Endothelial cell of umbilical vein (primary cell): ENCODE data around the gene TIPRL. TPM values are rescaled to one million over a fixed set of nuclear protein-coding genes. Genes with fewer than 3 reads are reported as not detected.

Experiments used
- BruUV-seq: library from RNA; stranded (reverse); fragments of 400-500 nt; replicated peaks from 2 replicates; lab custom pipeline; 2021; lab: Mats Ljungman, UMichigan
- CTCF ChIA-PET: fragments of 300-600, 350-600 bp; sonication (Branson Sonifier 250); formaldehyde crosslinking; loops from one replicate; lab custom pipeline; 2021; ENCODE audit warnings: antibody characterized with exemption, inconsistent platforms; lab: Charles Lee
- POLR2A ChIA-PET: fragments of 300-600, 350-600 bp; sonication (Branson Sonifier 250); formaldehyde crosslinking; loops from one replicate; lab custom pipeline; 2021; ENCODE audit warnings: antibody characterized with exemption, inconsistent platforms; lab: Charles Lee
- DNase-seq: peaks from one replicate; pipeline ENCODE4 v3.0.0-alpha.2; 2011; ENCODE audit warnings: low read depth, low spot score
- FAIRE-seq: peaks from 2 replicates; lab custom pipeline; 2011; peaks lifted over from hg19 to GRCh38; lab: Jason Lieb, UNC
- H2AFZ ChIP-seq: 2 replicates; pipeline ENCODE4 v1.6.0; 2012; ENCODE audit warnings: low read depth, low read length, control low read depth, inconsistent platforms
- H3K27ac ChIP-seq: 2 replicates; pipeline ENCODE4 v1.5.1; 2011; ENCODE audit warnings: low read depth, mild to moderate bottlenecking, control low read depth, low read length, moderate library complexity; ENCODE audit not compliant: insufficient read depth
- H3K27me3 ChIP-seq, 2 experiments: 2 replicates each; pipeline versions ENCODE4 v1.6.0 to v1.6.1; 2011; ENCODE audit warnings: low read length in 2 of 2, mixed read lengths in 1 of 2; ENCODE audit not compliant: control insufficient read depth in 2 of 2, insufficient read depth in 2 of 2
- H3K36me3 ChIP-seq, 2 experiments: 2 replicates in 1 of 2; 3 replicates in 1 of 2; pipeline ENCODE4 v1.5.1; 2011; ENCODE audit warnings: low read length in 2 of 2, mild to moderate bottlenecking in 1 of 2, moderate library complexity in 1 of 2; ENCODE audit not compliant: control insufficient read depth in 2 of 2, insufficient read depth in 2 of 2; ENCODE audit errors: extremely low read depth in 1 of 2
- H3K4me1 ChIP-seq: 3 replicates; pipeline ENCODE4 v1.5.1; 2011; ENCODE audit warnings: mild to moderate bottlenecking, low read length; ENCODE audit not compliant: control insufficient read depth, insufficient read depth; ENCODE audit errors: extremely low read depth
- H3K4me2 ChIP-seq: 2 replicates; pipeline ENCODE4 v1.6.1; 2011; ENCODE audit warnings: low read length, control low read depth, mixed read lengths; ENCODE audit not compliant: insufficient read depth
- H3K4me3 ChIP-seq, 3 experiments: fragments of 200-600 bp in 1 of 3; sonication (generic), shearing (Covaris generic) in 1 of 3; replicated peaks in 1 of 3; 2 replicates each; pipeline ENCODE4 v1.5.1; 2011 to 2016; ENCODE audit warnings: control low read depth in 3 of 3, low read length in 3 of 3, mild to moderate bottlenecking in 2 of 3, inconsistent platforms in 1 of 3, low read depth in 1 of 3, moderate library complexity in 1 of 3; ENCODE audit not compliant: insufficient read depth in 1 of 3
- H3K79me2 ChIP-seq: 2 replicates; pipeline ENCODE4 v1.6.0; 2012; ENCODE audit warnings: low read length, inconsistent platforms; ENCODE audit not compliant: control insufficient read depth, insufficient read depth
- H3K9ac ChIP-seq: replicated peaks from 2 replicates; pipeline ENCODE3; 2011; ENCODE audit warnings: low read length, control low read depth; ENCODE audit not compliant: insufficient read depth; ENCODE audit errors: extremely low read depth
- H3K9me1 ChIP-seq: replicated peaks from 3 replicates; pipeline ENCODE4 v1.6.0; 2011; ENCODE audit warnings: mild to moderate bottlenecking, low read length; ENCODE audit not compliant: control insufficient read depth, insufficient read depth; ENCODE audit errors: extremely low read depth
- H3K9me3 ChIP-seq: replicated peaks from 2 replicates; pipeline ENCODE4 v1.5.1; 2012; ENCODE audit warnings: low read length, inconsistent platforms; ENCODE audit not compliant: control insufficient read depth, insufficient read depth
- H4K20me1 ChIP-seq: replicated peaks from 2 replicates; pipeline ENCODE3; 2011; ENCODE audit warnings: mild to moderate bottlenecking, low read length; ENCODE audit not compliant: control insufficient read depth, insufficient read depth; ENCODE audit errors: extremely low read depth
- CTCF ChIP-seq, 2 donors: IDR thresholded peaks; 1 replicate in 1 of 2; 2 replicates in 1 of 2; pipeline ENCODE4 v1.5.1; 2011; ENCODE audit warnings: low read length in 2 of 2, mild to moderate bottlenecking in 2 of 2, moderate library complexity in 2 of 2, control low read depth in 1 of 2, inconsistent platforms in 1 of 2, low read depth in 1 of 2; ENCODE audit not compliant: insufficient read depth in 1 of 2; ENCODE audit errors: extremely low read depth in 1 of 2
- EZH2 ChIP-seq: IDR thresholded peaks from 2 replicates; pipeline ENCODE4 v1.6.1; 2012; ENCODE audit warnings: borderline replicate concordance, low read depth, mild to moderate bottlenecking, moderate library complexity, low read length, inconsistent platforms; ENCODE audit not compliant: severe bottlenecking
- FOS ChIP-seq: IDR thresholded peaks from 2 replicates; pipeline ENCODE4 v1.6.1; 2011; ENCODE audit warnings: mild to moderate bottlenecking, low read length, moderate library complexity, borderline replicate concordance; ENCODE audit not compliant: insufficient read depth
- GATA2 ChIP-seq: IDR thresholded peaks from 2 replicates; pipeline ENCODE4 v1.7.0; 2011; ENCODE audit warnings: low read depth, mild to moderate bottlenecking, moderate library complexity, mixed read lengths, low read length; ENCODE audit not compliant: insufficient read length, insufficient read depth
- JUN ChIP-seq: IDR thresholded peaks from 2 replicates; pipeline ENCODE4 v1.6.1; 2011; ENCODE audit warnings: borderline replicate concordance, low read depth; ENCODE audit not compliant: insufficient read length, insufficient read depth
- MAX ChIP-seq: IDR thresholded peaks from 2 replicates; pipeline ENCODE4 v1.6.1; 2011; ENCODE audit not compliant: insufficient read depth, insufficient read length
- MYC ChIP-seq: IDR thresholded peaks from one replicate; pipeline ENCODE4 v1.6.1; 2011; ENCODE audit warnings: mild to moderate bottlenecking, low read depth, low read length
- POLR2A ChIP-seq: IDR thresholded peaks from 2 replicates; pipeline ENCODE4 v1.6.1; 2012; ENCODE audit warnings: low read depth, mild to moderate bottlenecking, control low read depth, low read length
- POLR2AphosphoS5 ChIP-seq: IDR thresholded peaks from 2 replicates; pipeline ENCODE4 v1.6.1; 2012; ENCODE audit warnings: low read depth, mild to moderate bottlenecking, control low read depth, low read length, moderate library complexity; ENCODE audit not compliant: insufficient read depth
- dilution Hi-C: fragments of 300-500 bp; cut with MboI; formaldehyde crosslinking; loops from one replicate; pipeline ENCODE4 v1.15.0; 2019; ENCODE audit warnings: low sequenced_read_pairs; ENCODE audit not compliant: extremely low pct_ligation_motif_present
- intact Hi-C: fragments of 100-400 bp; cut with micrococcal nuclease; formaldehyde crosslinking; loops from one replicate; pipeline ENCODE4 v1.10.0; 2022
- polyA plus RNA-seq, 4 experiments: library from polyadenylated mRNA; depleted of rRNA in 3 of 4; stranded (reverse) in 3 of 4; unstranded in 1 of 4; fragments of >200 nt; gene quantifications; 2 replicates each; pipeline versions ENCODE4 v1.2.1 to v1.2.3, GENCODE V29; 2011 to 2012; ENCODE audit warnings: missing spikeins in 1 of 4
- total RNA-seq: library from RNA; stranded (reverse); gene quantifications from 2 replicates; pipeline ENCODE4 v1.2.3, GENCODE V29; 2021

The TIPRL gene
- total and polyA plus RNA-seq, 2 donors (not counting 3 experiments of a cell fraction or from before 2014, with no cell fraction given), result 14.0 to 45.8 TPM

- no peak for TF ChIP-seq MYC
- TF ChIP-seq JUN, result no peak
- no peak for TF ChIP-seq POLR2AphosphoS5
- no peak for TF ChIP-seq FOS
- no peak for TF ChIP-seq CTCF (IDR thresholded peaks at IDR 0.05; ENCODE audit: extremely low read depth in 1 of 2, insufficient read depth in 1 of 2, low read depth in 1 of 2, low read length in 2 of 2)
- TF ChIP-seq EZH2, result no peak
- TF ChIP-seq POLR2A, result no peak
- no peak for TF ChIP-seq GATA2
- no peak for TF ChIP-seq MAX
- Histone ChIP-seq H3K4me2 (no peak overlapping the region), H3K4me3 (no peak overlapping the region), H3K4me1 (no peaks in the 10 kb centered on the region), H4K20me1 (no peaks in the 10 kb centered on the region), H3K36me3 (no peaks in the 10 kb centered on the region), H3K9me3 (no peaks in the 10 kb centered on the region), H3K9ac (no peak overlapping the region), H3K79me2 (peaks cover 3% of the 10 kb centered on the region), H3K27me3 (peaks cover 6 to 7% of the 10 kb centered on the region in 2 experiments), H3K9me1 (no peaks in the 10 kb centered on the region), H2AFZ (no peak overlapping the region), H3K27ac (no peak overlapping the region)
- no peak for DNase-seq
- ChIA-PET POLR2A (no interaction called here), CTCF (no interaction called here)
- no TSS peak for BruUV-seq
- intact Hi-C loops, result loop anchor here (10.0 kb wide), 1 partner anchor 894 kb away; no protein-coding TSS in a partner anchor
- dilution Hi-C loops, result no loop called here
- no peak for FAIRE-seq
Measured at GRCh38 chr1:168221275-168221674, 42.5 kb downstream of the TIPRL start.
